WTC11 (cell line): ENCODE measurements around the gene CERT1.

Experiments
- CREB1 ChIP-seq: sonication (generic); formaldehyde crosslinking; IDR thresholded peaks from 2 replicates; pipeline ENCODE4 v1.8.0; 2023; ENCODE audit warnings: mild to moderate bottlenecking, missing genetic modification reagents
- ELF4 ChIP-seq: sonication (generic); formaldehyde crosslinking; IDR thresholded peaks from 2 replicates; pipeline ENCODE4 v1.8.1; 2022; ENCODE audit warnings: low read depth, mild to moderate bottlenecking, moderate library complexity, missing genetic modification reagents
- FOXK1 ChIP-seq: sonication (generic); formaldehyde crosslinking; IDR thresholded peaks from 2 replicates; pipeline ENCODE4 v1.8.0; 2022; ENCODE audit warnings: mild to moderate bottlenecking, moderate library complexity, missing genetic modification reagents
- ZNF416 ChIP-seq: fragments of 250-450 bp; sonication (Bioruptor Pico); IDR thresholded peaks from 2 replicates; pipeline ENCODE4 v1.9.0; 2021; ENCODE audit warnings: mild to moderate bottlenecking, inconsistent platforms
- TF ChIP-seq, protein P1 (sequence below): fragments of 200-600 bp; IDR thresholded peaks from 2 replicates; pipeline ENCODE4 v1.8.0; 2022; ENCODE audit warnings: antibody characterized with exemption

DNA sequence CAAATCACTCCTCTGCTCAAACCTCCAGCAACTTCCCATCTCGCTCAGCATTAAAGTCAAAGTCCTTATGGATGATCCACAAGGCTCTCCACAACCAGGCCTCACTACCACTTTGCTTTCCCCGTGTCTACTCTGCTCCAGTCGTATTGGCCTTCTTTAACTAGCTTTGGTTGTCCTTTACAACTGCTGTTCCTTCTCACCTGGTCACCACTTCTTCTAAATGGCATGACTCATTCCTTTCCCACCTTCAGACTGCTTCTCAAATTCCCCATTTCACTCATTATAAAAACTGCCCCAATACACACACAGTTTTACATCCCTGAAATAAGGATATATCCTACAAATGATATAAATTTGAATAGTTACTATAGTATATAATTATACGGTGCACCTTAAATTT is 30.4 kb downstream of the CERT1 start:
- TF ChIP-seq, protein P1, sequence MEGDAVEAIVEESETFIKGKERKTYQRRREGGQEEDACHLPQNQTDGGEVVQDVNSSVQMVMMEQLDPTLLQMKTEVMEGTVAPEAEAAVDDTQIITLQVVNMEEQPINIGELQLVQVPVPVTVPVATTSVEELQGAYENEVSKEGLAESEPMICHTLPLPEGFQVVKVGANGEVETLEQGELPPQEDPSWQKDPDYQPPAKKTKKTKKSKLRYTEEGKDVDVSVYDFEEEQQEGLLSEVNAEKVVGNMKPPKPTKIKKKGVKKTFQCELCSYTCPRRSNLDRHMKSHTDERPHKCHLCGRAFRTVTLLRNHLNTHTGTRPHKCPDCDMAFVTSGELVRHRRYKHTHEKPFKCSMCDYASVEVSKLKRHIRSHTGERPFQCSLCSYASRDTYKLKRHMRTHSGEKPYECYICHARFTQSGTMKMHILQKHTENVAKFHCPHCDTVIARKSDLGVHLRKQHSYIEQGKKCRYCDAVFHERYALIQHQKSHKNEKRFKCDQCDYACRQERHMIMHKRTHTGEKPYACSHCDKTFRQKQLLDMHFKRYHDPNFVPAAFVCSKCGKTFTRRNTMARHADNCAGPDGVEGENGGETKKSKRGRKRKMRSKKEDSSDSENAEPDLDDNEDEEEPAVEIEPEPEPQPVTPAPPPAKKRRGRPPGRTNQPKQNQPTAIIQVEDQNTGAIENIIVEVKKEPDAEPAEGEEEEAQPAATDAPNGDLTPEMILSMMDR, result no peak
- TF ChIP-seq ELF4 (CRISPR knock-in tag) (no peak), CREB1 (no peak), FOXK1 (CRISPR knock-in tag) (no peak), ZNF416 (CRISPR knock-in tag) (no peak)
